Measurements from ENCODE around the gene CNOT4.

Gene CNOT4, protein sequence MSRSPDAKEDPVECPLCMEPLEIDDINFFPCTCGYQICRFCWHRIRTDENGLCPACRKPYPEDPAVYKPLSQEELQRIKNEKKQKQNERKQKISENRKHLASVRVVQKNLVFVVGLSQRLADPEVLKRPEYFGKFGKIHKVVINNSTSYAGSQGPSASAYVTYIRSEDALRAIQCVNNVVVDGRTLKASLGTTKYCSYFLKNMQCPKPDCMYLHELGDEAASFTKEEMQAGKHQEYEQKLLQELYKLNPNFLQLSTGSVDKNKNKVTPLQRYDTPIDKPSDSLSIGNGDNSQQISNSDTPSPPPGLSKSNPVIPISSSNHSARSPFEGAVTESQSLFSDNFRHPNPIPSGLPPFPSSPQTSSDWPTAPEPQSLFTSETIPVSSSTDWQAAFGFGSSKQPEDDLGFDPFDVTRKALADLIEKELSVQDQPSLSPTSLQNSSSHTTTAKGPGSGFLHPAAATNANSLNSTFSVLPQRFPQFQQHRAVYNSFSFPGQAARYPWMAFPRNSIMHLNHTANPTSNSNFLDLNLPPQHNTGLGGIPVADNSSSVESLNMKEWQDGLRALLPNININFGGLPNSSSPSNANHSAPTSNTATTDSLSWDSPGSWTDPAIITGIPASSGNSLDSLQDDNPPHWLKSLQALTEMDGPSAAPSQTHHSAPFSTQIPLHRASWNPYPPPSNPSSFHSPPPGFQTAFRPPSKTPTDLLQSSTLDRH

DNA sequence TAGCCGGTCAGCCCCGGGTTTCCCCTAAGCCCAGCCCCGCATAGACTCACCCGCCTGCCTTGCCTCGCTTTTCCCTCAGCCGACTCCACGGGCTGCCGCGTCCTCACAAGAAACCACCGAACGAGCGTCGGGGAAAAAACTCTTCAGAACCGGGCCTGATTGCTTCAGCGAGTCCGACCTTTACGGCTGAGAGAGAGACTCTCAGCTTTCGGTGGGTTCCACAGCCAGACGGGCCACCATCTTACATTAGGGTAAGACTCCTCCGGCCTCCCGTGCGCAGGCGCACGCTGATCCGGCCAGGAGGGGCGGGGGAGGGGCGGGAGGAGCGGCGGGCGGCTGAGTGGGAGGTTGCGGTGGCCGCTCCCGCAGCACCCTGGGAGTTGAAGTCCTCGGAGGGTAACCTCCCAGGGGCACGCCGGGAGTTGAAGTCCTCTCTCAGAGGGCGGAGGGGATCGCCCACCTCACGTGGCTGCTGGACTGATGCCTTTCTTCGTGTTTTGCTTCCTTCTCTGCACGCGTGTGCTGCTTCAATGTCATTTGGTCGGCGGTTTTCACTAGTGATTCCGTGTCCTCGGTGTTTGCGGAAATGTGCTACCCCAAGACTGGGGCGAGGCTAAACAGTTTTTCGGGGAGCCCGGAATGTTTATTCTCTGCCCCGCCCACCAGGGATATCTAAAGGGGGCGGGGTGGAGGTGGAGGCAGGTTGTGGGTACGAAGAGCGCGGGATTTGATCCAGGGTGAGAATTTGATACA, at the start of gene CNOT4:
CNOT4 (minus strand) TSS at position 264 of the 753 bp plus-strand sequence. CDS start 71,771 bp downstream, outside the sequence.
- peak; percentile 93 to 96 for DNase-seq (ENCODE audit: extremely low read depth in 1 of 2, low read depth in 1 of 2)

DNA sequence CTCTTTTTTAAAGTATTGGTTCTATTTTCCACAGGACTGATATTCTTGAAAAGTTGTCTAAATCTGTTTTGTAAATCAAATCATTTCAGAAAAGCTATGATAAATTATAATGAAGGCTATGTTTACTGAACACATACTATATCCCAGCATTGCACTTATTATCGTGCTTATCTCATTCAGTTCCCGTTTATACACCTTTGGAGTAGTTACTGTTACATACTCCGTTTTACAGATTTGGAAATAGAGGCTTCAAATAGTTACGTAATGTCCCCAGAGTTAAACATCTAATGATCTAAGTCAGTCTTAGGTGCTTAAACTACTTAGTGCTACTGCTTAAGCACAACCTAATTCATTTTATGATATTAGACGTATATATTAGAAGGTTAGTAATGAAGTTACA, 49.0 kb upstream of the CNOT4 start:
- no peak for DNase-seq (ENCODE audit: extremely low read depth in 1 of 2, low read depth in 1 of 2)

DNA sequence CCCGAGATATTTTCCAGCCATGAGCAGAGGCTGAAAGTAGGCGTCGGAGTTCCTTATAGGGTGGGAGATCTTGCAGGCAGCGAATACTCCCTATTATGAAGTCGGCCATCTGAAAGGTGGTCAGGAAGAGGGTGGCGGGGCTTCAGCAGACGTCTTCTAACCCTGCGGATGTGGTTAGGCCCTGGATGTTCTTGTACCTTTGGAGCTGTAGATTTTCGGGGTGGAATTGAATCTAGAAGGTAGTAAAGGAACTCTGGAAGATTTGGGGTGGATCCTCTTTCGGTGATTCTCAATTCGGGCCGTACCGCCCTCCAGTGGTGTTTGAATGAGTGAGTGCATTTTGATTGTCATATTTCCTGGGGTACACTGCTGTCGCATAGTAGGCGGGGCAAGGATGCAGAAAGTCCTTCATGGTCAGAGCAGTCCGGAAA, 48.5 kb upstream of the CNOT4 start:
- peak; percentile 26 to 52 for DNase-seq (ENCODE audit: extremely low read depth in 1 of 2, low read depth in 1 of 2)

DNA sequence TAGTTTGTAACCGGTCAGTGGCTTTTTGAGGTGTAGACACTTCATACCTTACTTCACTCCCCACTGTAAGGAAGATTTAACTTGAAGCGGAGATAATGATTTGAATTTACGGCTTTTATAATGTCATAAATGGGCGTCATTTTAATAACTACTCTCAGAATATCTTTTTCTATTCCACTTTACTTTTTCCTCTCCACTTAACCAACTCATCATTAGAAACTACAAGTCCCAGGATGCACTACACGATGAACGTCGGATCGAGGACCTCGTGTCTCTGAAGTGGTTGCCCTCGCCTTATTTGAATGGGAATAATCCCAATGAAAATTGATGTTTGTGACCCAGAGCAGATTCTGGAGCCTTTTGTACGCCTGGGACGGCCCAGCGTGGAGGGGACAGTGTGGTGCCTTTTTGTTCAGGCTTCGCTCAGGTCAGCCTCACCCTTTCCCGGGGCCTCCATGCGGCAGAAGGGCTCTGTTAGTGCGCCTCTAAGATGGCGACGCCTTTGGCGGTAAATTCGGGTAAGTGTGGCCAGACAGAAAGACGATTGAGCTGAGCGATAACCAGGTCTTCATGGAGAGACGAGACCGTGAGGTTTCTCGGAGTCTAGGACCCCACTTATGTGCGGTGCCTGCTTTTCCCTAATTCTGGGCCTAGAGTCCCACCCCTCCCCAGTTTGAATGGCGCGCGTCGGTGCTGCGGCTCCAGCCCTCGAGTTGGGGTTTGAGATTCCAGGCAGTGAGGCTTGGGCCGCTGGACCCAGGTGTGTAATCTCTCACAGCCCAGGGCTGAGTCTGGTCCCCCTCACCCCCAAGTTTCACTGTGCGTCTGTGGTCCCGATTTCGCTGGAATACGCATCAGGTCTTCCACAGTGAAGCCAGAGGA, 47.8 kb upstream of the CNOT4 start, which contains the start of gene NUP205:
NUP205 (plus strand) TSS at position 463 of the 882 bp plus-strand sequence; CDS start at position 491, 28 bp downstream.
- DNase-seq (ENCODE audit: extremely low read depth in 1 of 2, low read depth in 1 of 2) = peak; percentile 42 to 49

DNA sequence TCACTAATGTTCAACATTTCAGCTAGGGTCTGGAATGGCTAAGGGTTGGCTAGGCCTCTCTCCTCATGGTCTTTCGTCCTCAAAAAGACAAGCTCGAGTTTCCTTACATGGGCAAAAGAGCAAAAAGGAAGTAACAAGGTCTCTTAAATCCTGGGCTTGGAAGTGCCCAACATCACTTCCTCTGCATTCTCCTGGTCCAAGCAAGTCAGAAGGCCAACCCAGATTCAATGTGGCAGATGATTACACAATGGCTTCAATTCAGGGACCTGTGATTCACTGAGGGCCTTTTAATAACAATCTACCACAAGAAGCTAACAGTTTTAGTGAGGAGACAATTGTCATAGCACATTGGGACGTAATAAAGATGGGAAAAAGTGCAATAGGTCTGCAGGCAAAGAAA, 43.4 kb upstream of the CNOT4 start:
- no peak for DNase-seq (ENCODE audit: extremely low read depth in 1 of 2, low read depth in 1 of 2)

DNA sequence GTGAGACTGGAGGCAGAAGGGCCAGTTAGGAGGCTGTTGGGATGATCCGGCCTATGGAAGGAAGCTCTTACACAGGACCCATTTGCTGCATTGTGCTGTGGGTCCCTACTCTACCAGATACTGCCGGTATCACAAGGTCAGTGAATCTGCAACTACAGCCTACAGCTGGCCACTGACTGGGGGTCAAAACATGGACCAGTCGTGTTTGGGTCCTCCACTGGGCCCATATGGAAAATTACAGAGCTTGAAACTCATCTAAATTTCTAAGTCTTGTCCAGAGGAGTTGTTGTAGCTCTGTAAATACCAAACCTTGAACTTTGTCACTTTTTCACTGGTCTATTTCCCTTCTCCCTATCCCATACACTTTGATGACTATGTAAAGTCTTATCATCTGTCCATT, 42.2 kb upstream of the CNOT4 start:
- DNase-seq (ENCODE audit: extremely low read depth in 1 of 2, low read depth in 1 of 2) = no peak

DNA sequence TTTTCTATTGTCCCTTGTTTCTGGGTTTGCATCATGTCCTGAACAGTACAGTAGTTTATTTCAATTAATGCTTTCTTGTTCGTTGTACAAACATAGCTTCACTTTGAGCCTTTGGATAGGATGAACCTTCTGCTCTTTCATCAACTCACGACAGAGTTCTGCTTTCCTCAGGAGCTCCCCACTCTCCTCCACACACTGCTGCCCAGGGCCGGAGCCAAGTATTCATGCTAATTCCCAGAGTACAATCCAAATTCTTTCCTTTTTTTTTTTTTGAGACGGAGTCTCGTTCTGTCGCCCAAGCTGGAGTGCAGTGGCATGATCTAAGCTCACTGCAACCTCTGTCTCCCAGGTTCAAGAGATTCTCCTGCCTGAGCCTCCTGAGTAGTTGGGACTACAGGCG, 40.3 kb upstream of the CNOT4 start:
- DNase-seq (ENCODE audit: extremely low read depth in 1 of 2, low read depth in 1 of 2) = no peak

DNA sequence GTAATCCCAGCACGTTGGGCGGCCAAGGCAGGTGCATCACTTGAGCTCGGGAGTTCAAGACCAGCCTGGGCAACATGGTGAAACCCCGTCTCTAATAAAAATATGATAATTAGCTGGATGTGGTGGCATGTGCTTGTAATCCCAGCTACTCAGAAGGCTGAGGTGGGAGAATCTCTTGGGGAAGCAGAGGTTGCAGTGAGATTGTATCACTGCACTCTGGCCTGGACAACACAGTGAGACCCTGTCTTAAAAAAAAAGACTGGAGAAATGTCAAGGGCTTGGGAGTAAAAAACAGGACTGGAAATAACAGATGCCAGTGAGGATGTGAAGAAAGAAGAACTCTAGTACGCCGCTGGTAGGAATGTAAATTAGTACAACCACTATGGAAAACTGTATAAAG, 31.1 kb upstream of the CNOT4 start:
- DNase-seq (ENCODE audit: extremely low read depth in 1 of 2, low read depth in 1 of 2) = no peak

DNA sequence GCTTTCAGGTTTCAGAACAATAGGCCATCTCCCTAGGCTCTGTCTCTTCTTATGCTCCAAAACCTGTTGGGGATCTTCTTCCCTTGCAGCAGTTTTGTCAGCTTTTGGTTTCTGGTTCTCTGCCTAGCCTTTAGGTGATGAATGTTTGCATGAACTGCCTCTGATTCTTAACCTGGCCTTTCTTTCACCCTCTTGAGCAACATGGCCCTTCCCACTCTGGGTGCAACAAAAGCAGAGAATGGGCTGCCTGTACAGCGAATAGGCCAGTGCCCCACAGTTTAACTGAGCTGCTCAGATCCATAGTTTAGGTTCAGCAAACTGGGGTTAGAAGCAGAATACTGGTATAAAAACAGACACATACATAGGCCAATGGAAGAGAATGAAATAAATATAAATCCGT, 29.7 kb upstream of the CNOT4 start:
- DNase-seq (ENCODE audit: extremely low read depth in 1 of 2, low read depth in 1 of 2) = no peak

DNA sequence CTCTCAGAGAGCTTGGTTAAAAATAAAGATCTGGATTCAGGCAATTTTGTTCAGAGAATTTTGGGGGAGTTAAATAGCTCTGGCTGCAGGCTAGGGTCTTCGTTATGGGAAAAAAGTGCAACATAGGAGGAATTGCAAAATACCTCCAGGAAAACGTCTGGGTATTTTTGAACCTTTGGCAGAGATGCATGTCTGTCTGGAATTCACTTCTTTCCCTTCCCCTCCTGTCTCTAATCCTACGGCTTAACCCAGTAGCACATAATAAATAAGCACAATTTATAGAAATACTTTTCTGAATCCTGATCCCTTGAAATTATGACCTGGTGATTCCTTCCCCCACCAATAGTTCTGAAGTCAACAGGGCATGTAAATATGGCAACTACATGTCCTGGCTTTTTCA, 28.5 kb upstream of the CNOT4 start:
- no peak for DNase-seq (ENCODE audit: extremely low read depth in 1 of 2, low read depth in 1 of 2)

DNA sequence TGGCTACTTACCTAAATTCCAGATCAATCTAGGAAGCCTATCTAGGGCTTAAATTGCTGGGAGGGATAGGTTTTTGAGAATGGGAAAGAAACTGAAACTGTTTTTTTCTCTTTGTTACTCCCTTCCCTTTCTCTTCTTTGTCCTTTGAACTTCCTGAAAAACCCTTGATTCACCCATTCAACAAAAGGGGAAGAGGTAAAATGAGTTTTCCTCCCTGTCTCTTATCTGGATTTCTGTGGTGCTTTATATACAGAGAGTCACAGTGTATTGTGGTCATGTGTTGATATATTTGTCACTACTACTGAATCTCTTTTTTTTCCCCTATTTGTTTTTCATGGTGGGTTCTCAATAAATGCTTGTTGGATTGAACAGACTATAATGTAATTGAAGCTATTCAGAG, 28.0 kb upstream of the CNOT4 start:
- no peak for DNase-seq (ENCODE audit: extremely low read depth in 1 of 2, low read depth in 1 of 2)

DNA sequence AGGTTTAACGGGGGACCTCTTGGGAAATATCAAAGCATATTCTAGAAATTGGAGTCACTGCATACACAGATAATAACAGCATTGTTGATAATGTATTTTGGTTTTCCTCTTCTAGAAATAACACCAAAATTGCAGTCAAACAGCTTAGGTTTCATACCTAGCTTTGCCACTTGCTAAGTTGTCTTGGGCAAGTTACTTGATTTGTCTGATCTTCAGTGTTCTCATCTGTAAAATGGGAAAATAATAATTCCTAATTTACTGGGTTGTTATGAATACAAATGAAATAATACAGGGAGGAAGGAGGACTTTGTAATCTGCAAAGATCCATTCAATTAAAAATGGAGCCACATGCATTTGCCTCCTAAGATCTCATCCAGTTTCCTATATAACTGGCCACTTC, 27.6 kb upstream of the CNOT4 start:
- DNase-seq (ENCODE audit: extremely low read depth in 1 of 2, low read depth in 1 of 2) = no peak

DNA sequence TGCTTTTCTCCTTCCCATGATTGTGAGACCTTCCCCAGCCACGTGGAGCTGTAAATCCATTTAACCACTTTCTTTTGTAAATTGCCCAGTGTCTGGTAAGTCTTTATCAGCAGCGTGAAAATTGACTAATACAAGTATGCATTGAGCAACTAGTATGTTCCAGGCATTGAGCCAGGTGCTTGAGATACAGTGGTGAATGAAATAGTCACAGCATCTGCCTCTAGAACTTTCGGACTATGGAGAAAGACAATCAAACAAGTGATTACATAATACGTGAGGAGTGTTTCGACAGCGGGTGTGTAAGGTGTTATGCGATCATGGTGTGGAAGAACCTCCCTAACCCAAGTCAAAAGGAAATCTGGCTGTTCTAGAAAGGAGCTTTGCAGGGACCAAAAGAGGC, 26.2 kb upstream of the CNOT4 start:
- no peak for DNase-seq (ENCODE audit: extremely low read depth in 1 of 2, low read depth in 1 of 2)

DNA sequence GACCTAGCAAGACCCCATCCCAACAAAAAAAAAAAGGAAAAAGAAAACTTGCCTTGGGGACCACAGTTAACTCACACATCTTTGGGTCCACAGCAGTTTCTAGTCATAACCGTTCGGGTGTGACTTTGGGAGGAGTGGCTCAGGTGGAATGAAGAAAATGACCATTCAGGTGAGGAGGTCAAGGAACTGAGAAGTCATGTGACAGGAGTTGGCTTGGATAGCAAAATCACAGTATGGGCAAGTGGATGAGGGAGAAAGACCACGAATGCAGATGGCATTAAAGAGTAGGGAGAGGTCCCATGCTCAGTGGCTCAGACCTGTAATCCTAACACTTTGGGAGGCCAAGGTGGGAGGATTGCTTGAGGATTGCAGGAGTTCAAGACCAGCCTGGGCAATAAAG, 17.1 kb upstream of the CNOT4 start:
- no peak for DNase-seq (ENCODE audit: extremely low read depth in 1 of 2, low read depth in 1 of 2)

DNA sequence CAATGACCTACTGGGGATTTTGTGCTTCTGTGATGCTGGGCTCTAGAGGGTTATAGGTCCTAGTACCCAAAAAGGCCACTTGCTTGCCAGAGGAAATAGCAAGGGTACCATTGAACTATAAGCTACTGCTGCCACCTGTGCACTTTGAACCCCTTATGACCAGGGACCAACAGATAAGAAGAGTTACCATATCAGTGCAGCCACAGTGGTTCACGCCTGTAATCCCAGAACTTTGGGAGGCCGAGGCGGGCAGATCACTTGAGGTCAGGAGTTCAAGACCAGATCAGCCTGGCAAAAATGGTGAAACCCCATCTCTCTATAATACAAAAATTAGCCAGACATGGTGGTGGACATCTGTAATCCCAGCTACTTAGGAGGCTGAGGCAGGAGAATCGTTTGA, 15.5 kb upstream of the CNOT4 start:
- DNase-seq (ENCODE audit: extremely low read depth in 1 of 2, low read depth in 1 of 2) = no peak

DNA sequence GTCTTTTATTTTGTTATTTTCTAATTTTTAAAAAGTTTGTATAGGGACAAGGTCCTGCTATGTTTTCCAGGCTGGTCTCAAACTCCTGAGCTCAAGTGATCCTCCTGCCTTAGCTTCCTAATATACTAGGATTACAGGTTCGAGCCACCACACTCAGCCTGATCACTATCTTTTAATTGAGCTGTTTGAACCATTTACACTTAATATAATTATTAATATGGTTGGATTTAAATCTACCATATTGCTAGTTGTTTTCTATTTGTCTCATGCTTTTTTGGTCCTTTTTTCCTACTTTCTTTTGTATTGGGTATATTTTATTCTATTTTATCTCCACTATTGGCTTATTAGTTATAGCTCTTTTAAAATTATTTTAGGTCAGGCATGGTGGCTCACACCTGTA, 13.2 kb upstream of the CNOT4 start:
- DNase-seq (ENCODE audit: extremely low read depth in 1 of 2, low read depth in 1 of 2) = no peak

DNA sequence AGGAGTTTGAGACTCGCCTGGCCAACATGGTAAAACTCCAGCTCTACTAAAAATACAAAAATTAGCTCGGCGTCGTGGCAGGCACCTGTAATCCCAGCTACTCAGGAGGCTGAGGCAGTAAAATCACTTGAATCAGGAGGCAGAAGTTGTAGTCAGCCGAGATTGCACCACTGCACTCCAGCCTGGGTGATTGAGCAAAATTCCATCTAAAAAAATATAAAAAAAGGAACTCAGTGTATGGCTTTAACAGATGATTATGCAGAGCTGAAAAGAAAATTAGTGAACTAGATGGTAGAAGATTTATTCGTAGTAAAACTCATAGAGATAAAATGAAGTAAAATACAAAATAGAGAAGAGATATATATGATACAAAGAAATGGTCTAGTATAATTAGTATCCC, 12.6 kb upstream of the CNOT4 start:
- no peak for DNase-seq (ENCODE audit: extremely low read depth in 1 of 2, low read depth in 1 of 2)

DNA sequence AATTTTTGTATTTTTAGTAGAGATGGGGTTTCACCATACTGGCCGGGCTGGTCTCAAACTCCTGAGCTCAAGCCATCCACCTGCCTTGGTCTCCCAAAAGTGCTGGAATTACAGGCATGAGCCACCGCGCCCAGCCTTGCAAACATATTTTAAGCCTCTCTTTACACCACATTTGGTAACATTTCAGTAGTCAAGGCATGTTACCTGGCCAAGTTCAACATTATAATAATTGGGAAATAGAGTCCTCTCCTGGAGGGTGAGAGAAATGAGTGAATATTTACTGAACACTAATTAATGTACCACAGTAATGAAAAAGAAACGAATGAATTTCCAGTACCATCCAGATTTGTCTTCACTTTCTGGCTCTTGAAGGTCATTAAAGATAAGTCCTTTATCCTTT, 10.0 kb upstream of the CNOT4 start:
- no peak for DNase-seq (ENCODE audit: extremely low read depth in 1 of 2, low read depth in 1 of 2)

DNA sequence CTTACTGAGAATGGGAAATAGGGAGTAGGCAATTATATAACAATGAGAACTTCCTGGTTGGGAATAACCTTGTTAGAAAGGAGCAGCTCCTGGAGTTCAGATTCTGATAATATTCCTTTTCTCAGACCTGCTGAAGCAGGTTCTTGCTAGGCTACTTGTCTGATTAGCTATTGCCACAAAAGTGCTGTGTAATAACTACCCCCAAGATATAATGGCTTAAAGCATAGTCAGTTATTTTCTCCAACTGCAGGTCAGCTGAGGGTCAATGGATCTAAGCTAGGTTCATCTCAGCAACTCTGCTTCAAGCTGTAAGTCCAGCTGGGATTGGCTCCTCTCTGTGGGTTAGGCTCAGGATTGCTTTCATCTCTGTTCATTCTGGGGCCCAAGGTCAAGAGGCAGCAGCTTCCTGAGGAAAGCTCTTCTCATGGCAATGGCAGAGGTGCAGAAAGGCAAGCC, 9.4 kb upstream of the CNOT4 start:
- no peak for DNase-seq (ENCODE audit: extremely low read depth in 1 of 2, low read depth in 1 of 2)

DNA sequence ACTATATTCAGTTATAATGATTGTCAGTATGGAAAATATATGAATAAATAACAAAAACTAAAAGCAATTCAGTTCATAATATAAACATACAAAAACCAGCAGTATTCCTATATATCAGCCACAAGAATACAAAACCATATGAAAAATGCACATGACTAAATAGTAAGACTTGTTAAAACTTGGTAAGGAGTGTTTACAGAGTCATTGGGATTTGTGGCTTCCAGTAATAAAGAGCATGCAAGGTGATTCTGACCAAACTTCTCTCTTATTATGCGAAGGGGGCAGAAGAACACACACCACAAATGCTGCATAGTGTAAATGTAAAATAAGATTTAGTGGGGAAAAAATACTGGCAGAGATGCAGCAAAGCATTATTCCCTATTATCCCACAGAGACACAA, 8.8 kb upstream of the CNOT4 start:
- no peak for DNase-seq (ENCODE audit: extremely low read depth in 1 of 2, low read depth in 1 of 2)

All from stimulated activated CD8-positive, alpha-beta memory T cell treated with anti-CD3 and anti-CD28 coated beads, Interleukin-7, amount 100 ng/mL, for 48 hours (primary cell).